Muscle of arm (tissue), 12 donors: ENCODE results near the gene NPM1. TPM values are rescaled to one million over a fixed set of nuclear protein-coding genes. Genes with fewer than 3 reads are reported as not detected.
"Not testable (repeated sequence)": the region's sequence is repeated elsewhere in the genome, so short reads cannot be mapped to it uniquely, and the experiment has no call there.

Experiments used
- DNase-seq: peaks from one replicate; pipeline ENCODE4 v3.0.0-alpha.2; 2013
- polyA plus RNA-seq, 12 donors: library from polyadenylated mRNA; unstranded; fragments of 120-200 nt; gene quantifications; one replicate each; pipeline ENCODE4 v1.2.1, GENCODE V29; 2013; ENCODE audit not compliant: insufficient read length in 12 of 12

Gene NPM1
- polyA plus RNA-seq, 12 donors, result 843 to 2,427 (median 1,145) TPM; not detected in 1

GRCh38 chr5:171369056-171369455 is 18.6 kb upstream of the NPM1 start:
- no peak for DNase-seq

GRCh38 chr5:171369898-171370297 is 17.8 kb upstream of the NPM1 start:
- DNase-seq, result no peak

- not testable (repeated sequence) for DNase-seq
These were observed 16.8 kb upstream of the NPM1 start for GRCh38 chr5:171370881-171371280.

GRCh38 chr5:171371326-171371725 is 16.3 kb upstream of the NPM1 start:
- no peak for DNase-seq

- DNase-seq, result no peak
These were observed 7.7 kb upstream of the NPM1 start for GRCh38 chr5:171379961-171380360.

GRCh38 chr5:171384416-171384815 is 3.2 kb upstream of the NPM1 start:
- not testable (repeated sequence) for DNase-seq

- not testable (repeated sequence) for DNase-seq
These were observed 2.6 kb upstream of the NPM1 start for GRCh38 chr5:171384999-171385398.

- no peak for DNase-seq
These were observed 1.5 kb upstream of the NPM1 start for GRCh38 chr5:171386006-171386671.

- no peak for DNase-seq
These were observed 746 bp upstream of the NPM1 start for GRCh38 chr5:171386861-171387344.

- peak; percentile 84 for DNase-seq
These were observed 544 bp downstream of the NPM1 start for GRCh38 chr5:171387970-171388815.

- no peak for DNase-seq
These were observed 1.1 kb downstream of the NPM1 start for GRCh38 chr5:171388816-171389168.

- no peak for DNase-seq
These were observed 3.4 kb downstream of the NPM1 start for GRCh38 chr5:171390883-171391677.

- DNase-seq, result no peak
These were observed 4.4 kb downstream of the NPM1 start for GRCh38 chr5:171391996-171392577.

GRCh38 chr5:171392585-171393159 is 5.0 kb downstream of the NPM1 start:
- no peak for DNase-seq

- no peak for DNase-seq
These were observed 7.4 kb downstream of the NPM1 start for GRCh38 chr5:171395042-171395441.

- DNase-seq, result not testable (repeated sequence)
These were observed 8.9 kb downstream of the NPM1 start for GRCh38 chr5:171396583-171396982.

GRCh38 chr5:171397190-171397589 is 9.5 kb downstream of the NPM1 start:
- no peak for DNase-seq

GRCh38 chr5:171397599-171397998 is 9.9 kb downstream of the NPM1 start:
- DNase-seq, result no peak

GRCh38 chr5:171398660-171399059 is 11.0 kb downstream of the NPM1 start:
- DNase-seq, result not testable (repeated sequence)

GRCh38 chr5:171400169-171400568 is 12.5 kb downstream of the NPM1 start:
- DNase-seq, result no peak

GRCh38 chr5:171401167-171401947 is 13.7 kb downstream of the NPM1 start:
- no peak for DNase-seq
